Stimulated activated naive CD8-positive, alpha-beta T cell treated with anti-CD3 and anti-CD28 coated beads, Interleukin-15, Interleukin-2, amounts not matched to agents 100 ng/mL and 50 ng/mL, for 24 hours (primary cell): ENCODE measurements around the gene GNA15.

Source experiments
- H3K27ac Mint-ChIP-seq: one replicate; pipeline ENCODE4 v1.8.0; 2021; ENCODE audit warnings: mild to moderate bottlenecking, mixed read lengths
- H3K27me3 Mint-ChIP-seq: one replicate; pipeline ENCODE4 v1.8.0; 2021; ENCODE audit warnings: mixed read lengths
- H3K36me3 Mint-ChIP-seq: one replicate; pipeline ENCODE4 v1.8.0; 2021; ENCODE audit warnings: low read depth, mixed read lengths
- H3K4me1 Mint-ChIP-seq: one replicate; pipeline ENCODE4 v1.8.0; 2021; ENCODE audit warnings: low read depth, mixed read lengths
- H3K4me3 Mint-ChIP-seq: one replicate; pipeline ENCODE4 v1.8.0; 2021; ENCODE audit warnings: mild to moderate bottlenecking, mixed read lengths
- H3K9me3 Mint-ChIP-seq: one replicate; pipeline ENCODE4 v1.8.0; 2021; ENCODE audit warnings: mixed read lengths

Gene GNA15

GRCh38 chr19:3114018-3114726 lies 21.7 kb upstream of the GNA15 start:
- Mint-ChIP-seq H3K4me1 (no peaks in the 10 kb centered on the region), H3K27me3 (no peaks in the 10 kb centered on the region), H3K4me3 (no peak overlapping the region), H3K9me3 (no peaks in the 10 kb centered on the region), H3K36me3 (no peaks in the 10 kb centered on the region), H3K27ac (no peak overlapping the region)

GRCh38 chr19:3114811-3115210 lies 21.0 kb upstream of the GNA15 start:
- no peaks in the 10 kb centered on the region for H3K9me3 Mint-ChIP-seq

GRCh38 chr19:3115411-3115810 lies 20.4 kb upstream of the GNA15 start:
- Mint-ChIP-seq H3K4me3 (no peak overlapping the region), H3K27ac (no peak overlapping the region), H3K27me3 (no peaks in the 10 kb centered on the region), H3K4me1 (no peaks in the 10 kb centered on the region), H3K36me3 (no peaks in the 10 kb centered on the region), H3K9me3 (no peaks in the 10 kb centered on the region)

More at GRCh38 chr19:3114811-3115210, 21.0 kb upstream of the GNA15 start:
- Mint-ChIP-seq H3K4me1 (no peaks in the 10 kb centered on the region), H3K27ac (no peak overlapping the region), H3K27me3 (no peaks in the 10 kb centered on the region), H3K4me3 (no peak overlapping the region), H3K36me3 (no peaks in the 10 kb centered on the region)

GRCh38 chr19:3115916-3116602 lies 19.8 kb upstream of the GNA15 start:
- Mint-ChIP-seq H3K36me3 (no peaks in the 10 kb centered on the region), H3K4me1 (no peaks in the 10 kb centered on the region), H3K27me3 (no peaks in the 10 kb centered on the region), H3K9me3 (no peaks in the 10 kb centered on the region), H3K4me3 (no peak overlapping the region), H3K27ac (no peak overlapping the region)

- Mint-ChIP-seq H3K4me3 (no peak overlapping the region), H3K4me1 (no peaks in the 10 kb centered on the region), H3K9me3 (no peaks in the 10 kb centered on the region), H3K36me3 (no peaks in the 10 kb centered on the region), H3K27me3 (no peaks in the 10 kb centered on the region), H3K27ac (no peak overlapping the region)
Observed at GRCh38 chr19:3116621-3117020, 19.2 kb upstream of the GNA15 start.

GRCh38 chr19:3117716-3118115 lies 18.1 kb upstream of the GNA15 start:
- no peaks in the 10 kb centered on the region for H3K4me1 Mint-ChIP-seq
- H3K9me3 Mint-ChIP-seq: no peaks in the 10 kb centered on the region
- H3K4me3 Mint-ChIP-seq: no peak overlapping the region
- H3K36me3 Mint-ChIP-seq: no peaks in the 10 kb centered on the region
- H3K27ac Mint-ChIP-seq: no peak overlapping the region
- H3K27me3 Mint-ChIP-seq: no peaks in the 10 kb centered on the region

- H3K4me1 Mint-ChIP-seq: no peaks in the 10 kb centered on the region
- H3K27me3 Mint-ChIP-seq: no peaks in the 10 kb centered on the region
- no peaks in the 10 kb centered on the region for H3K9me3 Mint-ChIP-seq
- H3K36me3 Mint-ChIP-seq: no peaks in the 10 kb centered on the region
- no peak overlapping the region for H3K4me3 Mint-ChIP-seq
- H3K27ac Mint-ChIP-seq: no peak overlapping the region
Observed at GRCh38 chr19:3118232-3119070, 17.4 kb upstream of the GNA15 start.

- Mint-ChIP-seq H3K36me3 (no peaks in the 10 kb centered on the region), H3K4me1 (no peaks in the 10 kb centered on the region), H3K9me3 (no peaks in the 10 kb centered on the region), H3K27ac (no peak overlapping the region), H3K4me3 (no peak overlapping the region), H3K27me3 (no peaks in the 10 kb centered on the region)
Observed at GRCh38 chr19:3119071-3119595, 16.7 kb upstream of the GNA15 start.

- no peak overlapping the region for H3K27ac Mint-ChIP-seq
- no peaks in the 10 kb centered on the region for H3K27me3 Mint-ChIP-seq
- H3K4me3 Mint-ChIP-seq: no peak overlapping the region
- H3K36me3 Mint-ChIP-seq: no peaks in the 10 kb centered on the region
- no peaks in the 10 kb centered on the region for H3K4me1 Mint-ChIP-seq
- no peaks in the 10 kb centered on the region for H3K9me3 Mint-ChIP-seq
Observed at GRCh38 chr19:3119693-3120380, 16.0 kb upstream of the GNA15 start.

- Mint-ChIP-seq H3K9me3 (no peaks in the 10 kb centered on the region), H3K36me3 (no peaks in the 10 kb centered on the region), H3K27ac (no peak overlapping the region), H3K4me1 (peaks cover 4% of the 10 kb centered on the region), H3K4me3 (no peak overlapping the region), H3K27me3 (peaks cover 4% of the 10 kb centered on the region)
Observed at GRCh38 chr19:3120611-3121276, 15.1 kb upstream of the GNA15 start.

GRCh38 chr19:3121396-3121795 lies 14.4 kb upstream of the GNA15 start:
- H3K27me3 Mint-ChIP-seq: peaks cover 4% of the 10 kb centered on the region
- H3K27ac Mint-ChIP-seq: no peak overlapping the region
- no peaks in the 10 kb centered on the region for H3K9me3 Mint-ChIP-seq
- peaks cover 4% of the 10 kb centered on the region for H3K4me1 Mint-ChIP-seq
- no peak overlapping the region for H3K4me3 Mint-ChIP-seq
- no peaks in the 10 kb centered on the region for H3K36me3 Mint-ChIP-seq

GRCh38 chr19:3121821-3122511 lies 13.9 kb upstream of the GNA15 start:
- Mint-ChIP-seq H3K27me3 (peaks cover 4% of the 10 kb centered on the region), H3K4me1 (peaks cover 4% of the 10 kb centered on the region), H3K9me3 (no peaks in the 10 kb centered on the region), H3K4me3 (no peak overlapping the region), H3K36me3 (no peaks in the 10 kb centered on the region), H3K27ac (no peak overlapping the region)

GRCh38 chr19:3122512-3122870 lies 13.3 kb upstream of the GNA15 start:
- H3K27me3 Mint-ChIP-seq: peaks cover 4% of the 10 kb centered on the region
- H3K36me3 Mint-ChIP-seq: no peaks in the 10 kb centered on the region
- H3K4me1 Mint-ChIP-seq: peaks cover 4% of the 10 kb centered on the region
- no peaks in the 10 kb centered on the region for H3K9me3 Mint-ChIP-seq
- no peak overlapping the region for H3K27ac Mint-ChIP-seq
- H3K4me3 Mint-ChIP-seq: no peak overlapping the region
